NCI-H1930 (cell line): Measurements from ENCODE around the gene PTDSS2.

Source experiments
- DNase-seq, 2 experiments: peaks; one replicate each; lab custom pipeline; 2025; lab: John Stamatoyannopoulos, UW

PTDSS2 gene

DNA sequence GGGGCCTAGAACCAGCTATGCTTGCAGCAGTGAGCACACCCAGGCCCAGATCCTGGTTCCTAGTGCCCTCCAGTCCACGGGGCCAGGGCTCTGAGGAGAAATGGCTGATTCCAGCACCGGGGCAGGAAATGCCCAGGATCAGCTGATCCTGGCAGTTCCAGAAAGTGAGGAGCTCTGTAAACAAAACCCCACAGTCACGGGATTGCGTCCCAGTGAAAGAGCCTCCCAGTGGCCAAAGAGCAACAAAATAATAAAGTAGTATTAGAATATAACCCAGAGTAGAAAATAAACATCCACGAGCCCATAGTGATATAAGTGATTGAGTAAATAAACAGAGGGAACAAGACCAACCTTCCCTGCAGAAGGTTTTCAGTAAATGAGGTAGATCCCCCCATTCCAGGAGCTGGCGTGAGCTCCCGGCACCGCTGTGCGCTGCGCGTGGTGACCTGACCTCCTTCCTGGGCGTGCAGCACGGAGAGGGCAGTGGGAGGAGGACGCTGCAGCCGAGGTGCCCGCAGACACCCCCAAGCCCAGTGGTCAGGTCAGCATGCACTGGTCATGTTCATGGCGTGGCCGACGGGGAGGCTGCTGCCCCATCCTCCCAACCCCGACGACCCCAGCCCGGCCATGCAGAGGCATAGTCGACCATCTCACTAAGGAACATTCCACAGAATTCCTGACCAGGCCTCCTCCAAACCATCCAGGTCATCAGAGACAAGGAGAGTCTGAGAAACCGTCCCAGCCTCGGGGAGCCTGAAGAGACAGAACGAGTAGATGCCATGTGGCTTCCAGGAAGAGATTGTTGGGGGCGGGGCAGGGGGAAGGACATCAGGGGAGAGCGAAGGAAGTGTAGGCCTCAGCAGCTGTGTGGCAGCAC, 19.8 kb downstream of the PTDSS2 start:
- no peak for DNase-seq

DNA sequence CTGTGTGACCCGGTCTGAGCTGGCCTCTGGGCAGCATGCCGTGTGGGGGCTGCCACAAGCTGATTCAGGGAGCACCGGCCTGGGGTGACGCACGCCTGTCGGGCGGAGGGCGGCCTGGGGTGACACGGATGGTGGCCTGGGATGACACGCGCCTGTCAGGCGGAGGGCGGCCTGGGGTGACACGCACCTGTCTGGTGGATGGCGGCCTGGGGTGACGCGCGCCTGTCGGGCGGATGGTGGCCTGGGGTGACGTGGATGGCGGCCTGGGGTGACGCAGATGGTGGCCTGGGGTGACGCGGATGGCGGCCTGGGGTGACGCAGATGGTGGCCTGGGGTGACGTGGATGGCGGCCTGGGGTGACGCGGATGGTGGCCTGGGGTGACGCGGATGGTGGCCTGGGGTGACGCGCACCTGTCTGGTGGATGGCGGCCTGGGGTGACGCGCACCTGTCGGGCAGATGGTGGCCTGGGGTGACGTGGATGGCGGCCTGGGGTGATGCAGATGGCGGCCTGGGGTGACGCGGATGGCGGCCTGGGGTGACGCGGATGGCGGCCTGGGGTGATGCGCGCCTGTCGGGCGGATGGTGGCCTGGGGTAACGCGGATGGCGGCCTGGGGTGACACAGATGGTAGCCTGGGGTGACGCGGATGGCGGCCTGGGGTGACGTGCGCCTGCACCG, 21.5 kb downstream of the PTDSS2 start:
- no peak for DNase-seq

DNA sequence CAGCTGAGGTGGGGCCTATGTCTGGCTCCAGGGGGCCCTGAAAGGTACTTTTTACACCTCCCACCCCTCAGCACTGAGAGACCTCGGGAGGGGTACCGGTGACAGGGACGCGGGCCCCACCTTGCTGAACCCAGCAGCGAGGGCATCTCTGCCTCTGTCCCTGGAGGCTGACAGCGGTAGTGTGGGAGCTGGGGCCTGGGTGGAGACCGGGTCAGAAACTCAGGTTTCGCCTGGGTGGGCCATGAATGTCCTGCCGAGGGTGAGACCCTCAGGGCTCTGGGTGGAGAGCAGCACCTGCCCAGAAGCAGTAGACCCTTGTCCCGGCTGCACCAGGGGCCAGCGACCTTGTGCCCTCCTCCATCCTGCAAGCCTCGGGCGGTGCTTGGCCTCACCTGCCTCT, 22.2 kb downstream of the PTDSS2 start:
- DNase-seq: no peak

DNA sequence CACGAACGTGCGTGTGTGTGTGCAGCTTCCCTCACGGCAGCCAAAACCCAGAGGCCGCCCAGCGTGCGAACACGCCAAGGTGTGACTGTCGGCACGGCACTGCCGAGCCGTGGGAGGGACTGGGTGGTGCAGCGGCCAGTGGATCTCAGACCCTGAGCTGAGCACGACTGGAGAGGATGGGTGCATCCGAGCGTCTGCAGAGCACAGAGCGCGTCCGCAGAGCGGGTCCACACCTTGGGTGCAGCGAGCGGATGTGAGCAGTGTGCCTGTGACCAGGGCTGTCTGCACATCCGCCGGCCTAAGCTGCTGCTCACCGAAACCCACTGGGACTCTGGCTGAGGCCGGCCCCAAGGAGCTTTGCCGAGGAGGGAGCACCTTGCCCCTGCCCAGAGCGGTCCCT, 22.7 kb downstream of the PTDSS2 start:
- DNase-seq: no peak

DNA sequence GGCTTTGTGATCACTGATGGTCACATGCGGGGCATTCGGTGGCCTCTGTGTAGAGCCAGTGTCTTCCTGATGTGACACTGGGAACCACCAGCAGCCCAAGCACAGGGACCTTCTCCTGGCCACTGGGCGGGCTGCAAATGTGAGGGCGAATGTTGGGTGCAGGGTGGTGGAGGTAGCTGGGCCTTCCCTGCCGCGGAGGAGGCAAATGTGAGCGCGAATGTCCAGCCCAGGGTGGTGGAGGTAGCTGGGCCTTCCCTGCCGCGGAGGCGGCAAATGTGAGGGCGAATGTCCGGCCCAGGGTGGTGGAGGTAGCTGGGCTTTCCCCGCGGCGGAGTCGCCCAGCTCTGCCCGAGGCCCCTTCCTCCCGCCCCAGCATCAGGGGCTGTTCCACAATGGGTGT, 23.3 kb downstream of the PTDSS2 start:
- no peak for DNase-seq

DNA sequence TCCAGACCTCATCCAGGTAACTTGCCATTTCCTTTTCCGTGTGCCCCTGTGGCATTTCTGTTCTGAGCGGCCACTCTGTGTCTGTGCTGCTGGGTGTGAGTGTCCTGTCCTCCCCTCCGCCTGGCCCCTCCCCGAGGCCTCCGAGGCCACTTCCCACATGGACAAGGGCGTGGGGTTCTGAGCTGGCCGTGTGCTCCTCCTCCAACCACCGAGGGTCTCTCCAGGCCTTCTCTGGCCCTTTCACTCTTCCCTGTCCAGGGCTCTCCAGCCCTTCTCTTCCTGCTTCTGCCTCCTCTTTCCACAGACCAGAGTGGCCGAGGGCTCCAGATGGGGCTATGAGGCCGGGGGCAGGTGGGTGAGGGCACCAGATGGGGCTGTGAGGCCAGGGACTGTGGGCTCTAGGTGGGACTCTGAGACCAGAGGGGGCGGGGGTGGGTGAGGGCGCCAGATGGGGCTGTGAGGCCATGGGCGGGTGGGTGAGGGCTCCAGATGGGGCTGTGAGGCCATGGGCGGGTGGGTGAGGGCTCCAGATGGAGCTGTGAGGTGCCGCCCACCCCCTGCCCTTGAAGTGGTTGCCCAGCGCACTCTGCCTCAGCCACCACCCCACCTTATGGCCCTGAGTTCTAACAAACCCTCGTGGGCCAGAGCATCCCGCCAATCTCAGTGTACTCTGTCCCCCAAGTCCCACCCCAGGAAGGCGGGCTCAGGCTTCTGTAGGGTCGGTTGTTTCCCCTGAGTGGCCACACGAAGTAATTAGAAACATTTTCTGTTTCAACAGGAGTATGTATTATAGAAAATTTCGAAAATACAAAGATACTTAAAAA, 24.1 kb downstream of the PTDSS2 start:
- DNase-seq: no peak

DNA sequence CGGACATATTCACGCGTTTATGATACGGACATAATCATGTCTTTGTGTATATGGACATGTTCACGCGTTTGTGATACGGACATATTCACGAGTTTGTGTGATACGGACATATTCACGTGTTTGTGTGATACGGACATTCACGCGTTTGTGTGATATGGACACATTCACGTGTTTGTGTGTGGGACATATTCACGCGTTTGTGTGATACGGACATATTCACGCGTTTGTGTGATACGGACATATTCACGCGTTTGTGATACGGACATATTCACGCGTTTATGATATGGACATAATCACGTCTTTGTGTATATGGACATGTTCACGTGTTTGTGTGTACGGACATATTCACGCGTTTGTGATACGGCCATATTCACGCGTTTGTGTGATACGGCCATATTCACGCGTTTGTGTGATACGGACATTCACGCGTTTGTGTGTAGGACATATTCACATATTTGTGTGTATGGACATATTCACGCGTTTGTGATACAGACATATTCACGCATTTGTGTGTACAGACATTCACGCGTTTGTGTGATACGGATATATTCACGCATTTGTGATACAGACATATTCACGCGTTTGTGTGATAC, 24.9 kb downstream of the PTDSS2 start:
- DNase-seq: no peak

DNA sequence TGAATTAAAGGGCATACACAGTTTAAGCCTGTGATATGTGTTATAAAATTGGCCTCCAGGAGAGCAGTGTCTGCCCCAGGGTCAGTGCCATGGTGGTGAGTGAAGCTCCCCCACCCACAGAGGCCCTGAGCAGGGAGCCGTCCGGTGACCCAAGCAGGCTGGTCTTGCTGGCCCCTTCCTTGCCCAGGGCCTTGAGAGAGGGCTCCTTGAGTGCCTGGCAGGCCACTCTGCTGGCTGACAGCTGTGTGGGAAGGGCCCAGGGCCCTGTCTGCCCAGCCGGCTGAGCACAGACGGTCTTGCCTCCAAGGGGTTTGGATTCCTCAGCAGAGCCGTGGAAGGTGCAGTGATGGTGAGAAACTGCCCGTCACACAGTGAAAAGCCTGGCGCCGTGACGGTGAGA, 25.9 kb downstream of the PTDSS2 start:
- DNase-seq: no peak

DNA sequence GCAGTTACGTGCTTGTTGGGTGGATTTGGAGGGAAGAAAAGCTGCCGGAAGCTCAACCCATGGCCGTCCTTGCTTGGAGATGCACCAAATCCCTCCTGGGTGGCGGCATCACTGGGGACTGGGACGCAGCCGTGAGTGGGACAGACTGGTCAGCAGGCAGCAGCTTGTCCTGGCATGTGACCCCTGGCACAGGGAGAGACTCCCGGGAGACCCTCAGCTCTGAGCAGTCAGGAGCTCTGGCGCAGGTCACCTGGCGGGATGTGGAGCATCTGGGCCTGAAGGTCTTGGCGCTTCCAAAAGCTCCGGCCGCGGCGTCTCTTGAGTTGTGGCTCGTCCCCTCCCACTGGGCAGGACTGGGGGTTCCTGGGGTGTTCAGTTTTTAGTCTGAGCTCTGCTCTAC, 26.3 kb downstream of the PTDSS2 start:
- no peak for DNase-seq

DNA sequence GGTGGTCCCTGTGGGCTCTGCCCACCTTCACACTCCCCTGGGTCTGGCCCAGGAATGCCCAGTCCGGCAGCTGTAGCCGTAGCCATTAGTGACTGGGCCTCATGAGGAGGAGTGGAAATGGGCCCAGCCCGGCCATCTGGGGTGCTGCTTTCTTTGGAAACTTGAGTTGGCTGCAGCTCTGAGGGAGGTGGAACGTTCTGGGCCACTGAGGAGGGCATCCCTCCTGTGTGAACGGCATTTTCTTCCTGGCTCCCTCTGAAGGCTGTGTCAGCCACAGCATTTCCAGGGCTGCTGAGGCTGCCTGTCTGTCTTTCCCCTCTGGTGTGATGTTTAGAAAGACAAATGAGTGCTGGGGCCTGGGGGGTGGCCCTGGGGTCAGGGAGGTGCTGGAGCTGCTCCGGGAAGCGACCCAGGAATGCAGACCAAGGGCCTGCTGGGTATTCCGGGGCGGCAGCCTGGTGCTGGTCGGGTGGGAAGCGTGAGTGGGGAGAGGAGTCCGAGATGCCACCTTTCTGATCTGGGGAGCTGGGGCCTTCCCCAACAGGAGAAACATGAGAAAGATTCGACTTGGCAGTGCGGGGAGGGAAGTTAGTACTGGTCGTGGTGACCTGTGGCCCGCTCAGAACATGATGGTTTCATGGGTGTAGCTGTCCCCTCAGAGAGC, 27.1 kb downstream of the PTDSS2 start:
- no peak for DNase-seq

DNA sequence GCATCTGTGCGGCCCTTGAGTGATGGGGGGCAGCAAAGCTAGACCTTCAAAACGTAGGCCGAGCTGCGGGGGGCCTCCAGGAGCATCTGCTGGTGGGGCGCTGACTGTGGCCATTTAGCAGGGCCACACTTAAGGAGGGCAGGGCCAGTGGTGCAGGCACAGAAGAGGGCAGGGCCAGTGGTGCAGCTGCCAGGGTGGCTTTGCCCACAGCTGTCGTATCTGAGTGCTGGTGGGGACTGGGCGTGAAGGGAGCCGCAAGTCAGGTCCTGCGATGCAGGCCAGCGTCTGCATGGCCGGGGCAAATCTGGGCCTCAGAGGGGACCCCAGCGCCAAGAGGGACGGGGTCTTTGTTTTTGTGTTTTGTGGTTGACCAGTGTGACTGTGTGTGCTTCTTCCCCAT, 29.2 kb downstream of the PTDSS2 start:
- DNase-seq: no peak

DNA sequence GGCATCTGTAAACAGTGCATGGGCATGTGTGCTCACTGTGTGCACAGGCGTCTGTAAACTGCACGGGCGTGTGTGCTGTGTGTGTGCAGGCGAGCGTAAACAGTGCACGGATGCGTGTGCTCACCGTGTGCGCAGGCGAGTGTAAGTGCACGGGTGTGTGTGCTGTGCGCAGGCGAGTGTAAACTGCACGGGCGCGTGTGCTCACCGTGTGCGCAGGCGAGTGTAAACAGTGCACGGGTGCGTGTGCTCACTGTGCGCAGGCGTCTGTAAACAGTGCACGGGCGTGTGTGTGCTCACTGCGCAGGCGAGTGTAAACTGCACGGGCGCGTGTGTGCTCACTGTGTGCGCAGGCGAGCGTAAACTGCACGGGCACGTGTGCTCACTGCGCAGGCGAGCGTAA, 34.5 kb downstream of the PTDSS2 start:
- no peak for DNase-seq

DNA sequence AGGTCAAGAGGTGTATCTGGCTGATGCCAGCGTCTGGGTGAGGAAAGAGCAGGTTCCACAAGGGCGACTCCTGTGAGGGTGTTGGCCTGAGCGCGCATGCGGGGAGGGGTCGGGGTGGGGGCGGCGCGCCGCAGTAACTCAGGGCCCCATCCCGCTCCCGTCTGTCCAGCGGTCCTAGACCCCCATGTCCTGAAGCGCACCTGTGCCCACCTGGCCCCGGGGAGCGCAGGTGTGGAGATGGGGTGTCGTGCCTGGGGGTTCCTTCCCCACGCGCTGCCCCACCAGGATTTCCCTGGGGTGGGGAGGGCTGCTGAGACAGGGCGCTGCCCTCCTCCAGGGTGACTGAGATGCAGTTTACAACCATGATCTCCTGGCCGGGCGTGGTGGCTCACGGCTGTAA, 36.1 kb downstream of the PTDSS2 start:
- DNase-seq: no peak

DNA sequence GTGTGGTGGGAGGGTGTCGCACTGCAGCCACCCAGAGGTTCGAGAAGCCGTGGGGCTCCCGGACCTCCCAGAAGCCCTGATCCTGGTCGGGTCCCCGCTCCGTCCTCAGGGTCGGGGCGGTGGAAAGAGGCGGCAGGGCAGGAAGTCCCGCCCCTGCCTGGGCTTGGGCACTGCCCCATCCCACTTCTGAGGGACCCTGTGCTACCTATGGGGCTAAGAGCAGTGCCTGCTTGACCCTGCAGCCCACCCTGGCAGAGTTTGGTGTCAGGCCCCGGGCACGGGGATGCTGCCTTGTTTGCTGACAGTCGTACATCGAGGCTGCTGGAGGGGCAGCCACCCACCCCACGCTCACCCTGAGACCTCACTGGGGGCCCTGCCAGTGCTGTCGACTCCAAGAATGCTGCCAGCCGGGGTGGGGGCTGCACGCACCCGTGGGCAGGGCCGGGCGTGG, 37.5 kb downstream of the PTDSS2 start:
- no peak for DNase-seq

DNA sequence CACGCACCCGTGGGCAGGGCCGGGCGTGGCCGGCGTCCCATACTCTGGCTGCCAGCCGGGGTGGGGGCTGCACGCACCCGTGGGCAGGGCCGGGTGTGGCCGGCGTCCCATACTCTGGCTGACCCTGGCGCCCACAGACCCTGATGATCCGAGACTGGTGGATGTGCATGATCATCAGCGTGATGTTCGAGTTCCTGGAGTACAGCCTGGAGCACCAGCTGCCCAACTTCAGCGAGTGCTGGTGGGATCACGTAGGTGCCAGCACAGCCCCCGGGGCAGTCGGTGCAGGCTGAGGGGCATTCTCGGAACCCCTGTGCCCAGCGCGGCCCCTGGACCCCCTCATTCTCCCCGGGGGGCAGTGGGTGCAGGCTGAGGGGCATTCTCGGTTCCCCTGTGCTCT, 38.0 kb downstream of the PTDSS2 start:
- no peak for DNase-seq

DNA sequence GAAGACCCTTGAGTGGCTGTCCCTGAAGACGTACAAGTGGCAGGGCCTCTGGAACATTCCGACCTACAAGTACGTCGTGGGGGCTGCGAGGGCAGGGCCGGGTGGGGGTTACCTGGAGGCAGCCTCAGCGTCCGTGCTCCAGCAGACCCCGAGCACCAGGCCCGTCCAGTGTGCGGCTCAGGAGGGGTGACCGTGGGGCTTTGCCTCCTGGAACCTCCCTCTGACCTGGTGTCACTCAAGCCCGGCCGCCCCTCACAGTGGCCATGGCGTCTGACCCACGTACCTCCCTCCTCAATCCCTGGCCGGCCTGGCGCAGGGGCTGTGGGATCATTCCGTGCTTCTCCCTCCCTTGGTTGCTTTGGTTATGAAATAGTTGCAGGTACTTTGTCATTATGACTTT, 38.5 kb downstream of the PTDSS2 start:
- DNase-seq: no peak

DNA sequence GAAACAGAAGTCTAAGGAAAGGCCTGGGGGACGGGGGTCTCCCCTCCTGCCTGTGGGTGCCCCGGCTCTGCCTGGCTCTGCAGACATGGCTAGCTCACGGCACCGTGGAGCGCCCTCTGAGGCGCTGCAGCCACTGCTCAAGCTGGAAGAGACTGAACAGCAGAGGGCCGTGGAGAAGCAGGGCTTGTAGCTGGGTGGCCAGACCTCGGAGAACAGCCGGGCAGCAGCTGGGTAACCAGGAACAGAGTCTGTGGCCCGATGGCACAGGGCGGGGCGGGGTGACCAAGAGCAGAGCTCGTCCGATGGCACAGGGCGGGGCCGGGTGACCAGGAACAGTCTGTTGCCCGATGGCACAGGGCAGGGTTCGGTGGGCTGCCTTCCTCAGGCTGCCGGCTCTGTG, 38.9 kb downstream of the PTDSS2 start:
- DNase-seq: no peak

DNA sequence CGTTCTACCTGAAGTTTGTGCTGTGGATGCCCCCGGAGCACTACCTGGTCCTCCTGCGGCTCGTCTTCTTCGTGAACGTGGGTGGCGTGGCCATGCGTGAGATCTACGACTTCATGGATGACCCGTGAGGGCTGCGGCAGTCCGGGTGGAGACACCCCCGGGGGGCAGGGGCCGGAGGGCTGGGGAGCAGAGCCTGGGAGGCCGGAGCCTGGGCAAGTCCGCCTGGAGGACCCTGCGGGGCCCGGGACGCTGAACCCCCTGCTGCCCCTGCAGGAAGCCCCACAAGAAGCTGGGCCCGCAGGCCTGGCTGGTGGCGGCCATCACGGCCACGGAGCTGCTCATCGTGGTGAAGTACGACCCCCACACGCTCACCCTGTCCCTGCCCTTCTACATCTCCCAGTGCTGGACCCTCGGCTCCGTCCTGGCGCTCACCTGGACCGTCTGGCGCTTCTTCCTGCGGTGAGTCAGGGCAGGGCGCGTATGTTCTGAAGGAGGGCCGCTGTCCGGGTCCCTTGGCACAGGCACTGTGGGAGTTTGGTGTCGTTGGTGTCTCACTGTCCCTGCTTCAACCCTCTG, 39.6 kb downstream of the PTDSS2 start:
- no peak for DNase-seq

DNA sequence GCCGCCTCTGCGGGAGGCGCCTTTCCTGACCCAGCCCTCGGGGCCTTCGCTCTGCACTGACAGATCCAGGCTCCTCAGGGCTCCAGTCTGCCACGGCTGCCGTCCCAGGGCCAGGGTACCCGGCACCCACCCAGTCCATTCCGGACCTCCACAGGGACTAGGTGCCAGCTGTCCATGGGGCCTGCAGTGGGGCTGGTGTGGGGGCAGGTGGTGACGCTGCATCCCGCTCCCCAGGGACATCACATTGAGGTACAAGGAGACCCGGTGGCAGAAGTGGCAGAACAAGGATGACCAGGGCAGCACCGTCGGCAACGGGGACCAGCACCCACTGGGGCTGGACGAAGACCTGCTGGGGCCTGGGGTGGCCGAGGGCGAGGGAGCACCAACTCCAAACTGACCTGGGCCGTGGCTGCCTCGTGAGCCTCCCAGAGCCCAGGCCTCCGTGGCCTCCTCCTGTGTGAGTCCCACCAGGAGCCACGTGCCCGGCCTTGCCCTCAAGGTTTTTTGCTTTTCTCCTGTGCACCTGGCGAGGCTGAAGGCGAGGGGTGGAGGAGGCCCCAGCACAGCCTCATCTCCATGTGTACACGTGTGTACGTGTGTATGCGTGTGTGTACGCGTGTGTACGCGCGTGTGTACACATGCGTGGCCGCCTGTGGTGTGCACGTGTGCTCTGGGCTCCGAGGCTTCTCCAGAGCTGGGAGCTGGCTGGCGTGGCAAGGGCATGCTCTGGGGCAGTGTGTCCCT, 40.3 kb downstream of the PTDSS2 start:
- DNase-seq: no peak

DNA sequence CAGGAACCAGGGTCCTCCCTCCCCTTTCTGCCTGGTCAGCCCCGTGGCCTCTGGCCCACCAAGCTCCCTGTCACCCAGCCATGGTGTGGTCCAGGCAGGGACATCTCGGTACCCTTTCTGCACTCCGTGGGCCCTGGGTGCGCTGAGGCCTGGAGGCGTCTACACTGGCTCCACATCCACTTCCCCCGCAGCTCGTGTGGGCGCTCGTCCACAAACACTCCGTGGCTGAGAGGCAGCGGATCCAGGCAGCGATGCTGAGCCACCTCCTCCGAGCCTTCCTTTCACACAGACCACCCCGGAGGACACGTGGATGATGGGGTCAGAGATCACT, 40.8 kb downstream of the PTDSS2 start:
- DNase-seq: no peak

DNA sequence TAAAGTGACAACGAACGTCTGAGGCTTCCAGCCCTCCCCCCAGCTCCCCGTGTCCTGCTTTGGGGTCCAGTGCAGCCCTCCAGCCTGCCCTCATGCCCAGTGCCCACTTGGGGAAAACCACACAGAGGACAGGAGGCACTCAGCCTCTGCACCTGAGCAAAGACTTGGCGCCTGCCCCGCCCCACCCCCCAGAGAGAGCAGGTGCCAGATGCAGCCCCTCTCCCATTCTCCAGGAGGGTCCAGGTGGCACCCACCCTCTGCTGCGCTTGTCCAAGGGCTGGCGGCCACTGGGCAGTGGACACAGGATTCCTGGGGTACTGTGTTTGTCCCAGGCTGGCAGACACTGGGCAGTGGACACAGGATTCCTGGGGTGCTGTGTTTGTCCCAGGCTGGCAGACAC, 41.3 kb downstream of the PTDSS2 start:
- DNase-seq: no peak
